CD14-positive monocyte (primary cell): ENCODE results near the gene RAB28. TPM values are rescaled to one million over a fixed set of nuclear protein-coding genes. Genes with fewer than 3 reads are reported as not detected.

Experiments used
- DNase-seq, 3 donors: peaks; one replicate each; pipeline ENCODE4 v3.0.0-alpha.2; 2011 to 2022
- H2AFZ ChIP-seq: 2 replicates; pipeline ENCODE4 v1.6.0; 2012; ENCODE audit warnings: mild to moderate bottlenecking, low read depth, low read length, inconsistent platforms; ENCODE audit not compliant: insufficient read depth, poor library complexity, severe bottlenecking
- H3K27ac ChIP-seq, 2 donors: 1 replicate in 1 of 2; 2 replicates in 1 of 2; pipeline ENCODE4 v1.5.1; 2012 to 2013; ENCODE audit warnings: low read length in 2 of 2, control low read depth in 1 of 2, inconsistent platforms in 1 of 2, low read depth in 1 of 2, mild to moderate bottlenecking in 1 of 2
- H3K27me3 ChIP-seq, 2 donors: one replicate each; pipeline versions ENCODE4 v1.6.0 to v1.6.1; 2011 to 2013; ENCODE audit warnings: low read length in 2 of 2; ENCODE audit not compliant: control insufficient read depth in 2 of 2, insufficient read depth in 2 of 2
- H3K36me3 ChIP-seq, 2 donors: replicated peaks in 1 of 2; 1 replicate in 1 of 2; 2 replicates in 1 of 2; pipeline versions ENCODE4 v1.5.1 to v1.6.1; 2012 to 2013; ENCODE audit warnings: low read length in 2 of 2, control low read depth in 1 of 2, inconsistent platforms in 1 of 2, mild to moderate bottlenecking in 1 of 2; ENCODE audit not compliant: insufficient read depth in 2 of 2, control insufficient read depth in 1 of 2
- H3K4me1 ChIP-seq, 2 donors: 1 replicate in 1 of 2; 2 replicates in 1 of 2; pipeline versions ENCODE4 v1.5.1 to v1.6.1; 2012 to 2013; ENCODE audit warnings: low read length in 2 of 2, control low read depth in 1 of 2, inconsistent platforms in 1 of 2, mild to moderate bottlenecking in 1 of 2, moderate library complexity in 1 of 2; ENCODE audit not compliant: insufficient read depth in 2 of 2, control insufficient read depth in 1 of 2
- H3K4me2 ChIP-seq: replicated peaks from 2 replicates; pipeline ENCODE3; 2012; ENCODE audit warnings: low read length, moderate library complexity, mild to moderate bottlenecking; ENCODE audit not compliant: poor library complexity, severe bottlenecking; ENCODE audit errors: extremely low read depth
- H3K4me3 ChIP-seq, 3 experiments: fragments of 200-600 bp in 1 of 3; sonication (generic) in 1 of 3; replicated peaks in 1 of 3; 1 replicate in 2 of 3; 2 replicates in 1 of 3; pipeline ENCODE4 v1.5.1; 2011 to 2013; ENCODE audit warnings: low read length in 3 of 3, mild to moderate bottlenecking in 3 of 3, control low read depth in 2 of 3, low read depth in 2 of 3, inconsistent platforms in 1 of 3, moderate library complexity in 1 of 3
- H3K79me2 ChIP-seq: 2 replicates; pipeline ENCODE4 v1.6.0; 2012; ENCODE audit warnings: mild to moderate bottlenecking, control low read depth, inconsistent platforms, low read length, moderate library complexity; ENCODE audit not compliant: insufficient read depth
- H3K9ac ChIP-seq: 2 replicates; pipeline ENCODE4 v1.6.0; 2017; ENCODE audit warnings: low read length, mild to moderate bottlenecking; ENCODE audit not compliant: insufficient read depth, poor library complexity, severe bottlenecking
- H3K9me3 ChIP-seq, 2 donors: replicated peaks in 1 of 2; 1 replicate in 1 of 2; 2 replicates in 1 of 2; pipeline versions ENCODE4 v1.5.1 to v1.6.1; 2012 to 2013; ENCODE audit warnings: low read length in 2 of 2, control low read depth in 1 of 2; ENCODE audit not compliant: control insufficient read depth in 1 of 2, insufficient read depth in 1 of 2
- H4K20me1 ChIP-seq: 2 replicates; pipeline ENCODE4 v1.6.0; 2012; ENCODE audit warnings: mild to moderate bottlenecking, low read length, control low read depth, moderate library complexity; ENCODE audit not compliant: insufficient read depth
- H3K27ac Mint-ChIP-seq, 7 donors: one replicate each; pipeline ENCODE4 v1.8.0; 2020; ENCODE audit warnings: mild to moderate bottlenecking in 7 of 7, mixed read lengths in 7 of 7, moderate library complexity in 6 of 7, inconsistent platforms in 2 of 7
- H3K27me3 Mint-ChIP-seq, 3 donors: one replicate each; pipeline ENCODE4 v1.8.0; 2021 to 2022; ENCODE audit warnings: low read depth in 3 of 3, mild to moderate bottlenecking in 3 of 3, mixed read lengths in 3 of 3, moderate library complexity in 3 of 3, inconsistent platforms in 1 of 3
- H3K36me3 Mint-ChIP-seq, 2 donors: one replicate each; pipeline ENCODE4 v1.8.0; 2020; ENCODE audit warnings: mixed read lengths in 2 of 2, inconsistent platforms in 1 of 2, mild to moderate bottlenecking in 1 of 2
- H3K4me1 Mint-ChIP-seq: one replicate; pipeline ENCODE4 v1.8.0; 2020; ENCODE audit warnings: mild to moderate bottlenecking, mixed read lengths
- H3K4me3 Mint-ChIP-seq, 2 donors: one replicate each; pipeline ENCODE4 v1.8.0; 2020; ENCODE audit warnings: mild to moderate bottlenecking in 2 of 2, mixed read lengths in 2 of 2, moderate library complexity in 1 of 2
- H3K9me3 Mint-ChIP-seq, 7 donors: one replicate each; pipeline ENCODE4 v1.8.0; 2020 to 2022; ENCODE audit warnings: mixed read lengths in 7 of 7, mild to moderate bottlenecking in 6 of 7, moderate library complexity in 6 of 7, inconsistent platforms in 2 of 7
- WGBS: methylation state at CpG from one replicate; pipeline ENCODE4 v1.1.5; 2013; ENCODE audit warnings: missing lambda C conversion rate; ENCODE audit not compliant: insufficient coverage; 5-methylcytosine and 5-hydroxymethylcytosine counted together
- intact Hi-C, 2 donors: fragments of 100-400 bp; cut with micrococcal nuclease; formaldehyde crosslinking; loops; one replicate each; pipeline versions ENCODE4 v1.15.0 to v1.15.1; 2023
- polyA plus RNA-seq, 3 donors: library from polyadenylated mRNA; depleted of rRNA in 1 of 3; unstranded in 2 of 3; stranded (reverse) in 1 of 3; fragments of 300-500 nt in 2 of 3; fragments of >200 nt in 1 of 3; fragmentation: Illumina TruSeq in 2 of 3; gene quantifications; 1 replicate in 2 of 3; 2 replicates in 1 of 3; pipeline ENCODE4 v1.2.3, GENCODE V29; 2012 to 2021
- TF ChIP-seq, protein P1 (sequence below): fragments of 200-600 bp; IDR thresholded peaks from one replicate; pipeline ENCODE4 v1.8.0; 2022; ENCODE audit warnings: antibody characterized with exemption, mild to moderate bottlenecking

Gene RAB28
- polyA plus RNA-seq, 3 donors, result 7.6 to 18.0 (median 17.8) TPM

DNA sequence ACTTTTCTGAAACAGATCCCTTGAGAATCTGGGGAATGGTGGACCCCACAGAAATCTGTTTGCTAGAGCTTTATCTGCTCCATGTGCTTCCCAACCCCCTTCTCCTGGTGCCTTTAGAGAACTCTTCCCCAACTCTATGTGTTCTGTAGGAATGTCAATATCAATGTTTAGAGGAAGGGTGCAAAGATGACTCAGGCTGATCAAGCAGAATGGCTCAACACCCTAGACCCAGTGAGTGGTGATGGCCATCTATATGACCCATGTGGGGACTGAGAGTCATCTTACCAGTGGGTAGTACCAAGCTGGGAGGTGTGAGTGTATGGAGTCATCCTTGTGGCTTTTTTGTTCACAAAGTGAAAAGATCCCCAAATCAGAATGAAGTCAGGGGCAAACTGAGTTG lies 143.5 kb downstream of the RAB28 start:
- H3K36me3 ChIP-seq, result no peaks in the 10 kb centered on the region
- no peak for DNase-seq
- H4K20me1 ChIP-seq, result no peaks in the 10 kb centered on the region
- no peak overlapping the region for H3K27ac ChIP-seq
- no peak overlapping the region for H3K9ac ChIP-seq
- no peaks in the 10 kb centered on the region for H3K27me3 ChIP-seq
- H3K4me3 ChIP-seq, result no peak overlapping the region
- peaks cover 4 to 10% of the 10 kb centered on the region in 2 donors for H3K9me3 ChIP-seq
- H3K4me2 ChIP-seq, result no peak overlapping the region
- H3K27me3 Mint-ChIP-seq, result peaks cover 0 to 2% (median 0%) of the 10 kb centered on the region in 3 donors
- H3K4me3 Mint-ChIP-seq, result no peak overlapping the region
- no peak overlapping the region for H3K27ac Mint-ChIP-seq
- H3K4me1 ChIP-seq, result no peaks in the 10 kb centered on the region
- H2AFZ ChIP-seq, result no peak overlapping the region
- peaks cover 2 to 8% (median 6%) of the 10 kb centered on the region in 7 donors for H3K9me3 Mint-ChIP-seq
- intact Hi-C loops, result no loop called here
- H3K36me3 Mint-ChIP-seq, result no peaks in the 10 kb centered on the region
- TF ChIP-seq, protein P1, sequence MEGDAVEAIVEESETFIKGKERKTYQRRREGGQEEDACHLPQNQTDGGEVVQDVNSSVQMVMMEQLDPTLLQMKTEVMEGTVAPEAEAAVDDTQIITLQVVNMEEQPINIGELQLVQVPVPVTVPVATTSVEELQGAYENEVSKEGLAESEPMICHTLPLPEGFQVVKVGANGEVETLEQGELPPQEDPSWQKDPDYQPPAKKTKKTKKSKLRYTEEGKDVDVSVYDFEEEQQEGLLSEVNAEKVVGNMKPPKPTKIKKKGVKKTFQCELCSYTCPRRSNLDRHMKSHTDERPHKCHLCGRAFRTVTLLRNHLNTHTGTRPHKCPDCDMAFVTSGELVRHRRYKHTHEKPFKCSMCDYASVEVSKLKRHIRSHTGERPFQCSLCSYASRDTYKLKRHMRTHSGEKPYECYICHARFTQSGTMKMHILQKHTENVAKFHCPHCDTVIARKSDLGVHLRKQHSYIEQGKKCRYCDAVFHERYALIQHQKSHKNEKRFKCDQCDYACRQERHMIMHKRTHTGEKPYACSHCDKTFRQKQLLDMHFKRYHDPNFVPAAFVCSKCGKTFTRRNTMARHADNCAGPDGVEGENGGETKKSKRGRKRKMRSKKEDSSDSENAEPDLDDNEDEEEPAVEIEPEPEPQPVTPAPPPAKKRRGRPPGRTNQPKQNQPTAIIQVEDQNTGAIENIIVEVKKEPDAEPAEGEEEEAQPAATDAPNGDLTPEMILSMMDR, result no peak
- no peaks in the 10 kb centered on the region for H3K4me1 Mint-ChIP-seq
- no peaks in the 10 kb centered on the region for H3K79me2 ChIP-seq

DNA sequence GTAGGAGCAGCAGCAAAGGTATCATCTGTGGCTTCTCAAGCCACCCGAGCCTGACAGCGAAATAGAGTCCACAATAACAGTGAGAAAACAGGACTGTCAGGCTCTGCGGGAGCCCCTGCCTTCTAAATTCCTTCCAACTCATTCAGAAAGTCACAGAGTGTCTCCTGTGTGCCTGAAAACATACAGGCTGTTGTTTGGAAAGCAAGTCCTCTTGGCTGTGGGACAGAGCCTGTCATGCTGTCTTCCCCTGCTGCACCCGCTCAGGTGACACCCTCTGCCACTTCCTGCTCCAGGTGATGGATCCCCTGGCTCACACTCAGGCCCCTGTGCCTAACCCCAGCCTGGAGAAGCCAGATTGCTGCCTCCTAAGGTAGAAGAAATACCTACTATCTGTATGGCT lies 152.3 kb downstream of the RAB28 start:
- peaks cover 10 to 12% of the 10 kb centered on the region in 2 donors for H3K9me3 ChIP-seq
- no peak overlapping the region for H2AFZ ChIP-seq
- TF ChIP-seq, protein P1, result no peak
- no peaks in the 10 kb centered on the region for H4K20me1 ChIP-seq
- WGBS, result 93% methylated on average over 4 of the region's 4 CpGs
- no peak overlapping the region for H3K4me3 ChIP-seq
- no peak overlapping the region for H3K4me2 ChIP-seq
- no peaks in the 10 kb centered on the region for H3K27me3 Mint-ChIP-seq
- no peaks in the 10 kb centered on the region for H3K79me2 ChIP-seq
- no peak overlapping the region for H3K27ac Mint-ChIP-seq
- no peak for DNase-seq
- H3K4me3 Mint-ChIP-seq, result no peak overlapping the region
- H3K9me3 Mint-ChIP-seq, result peaks cover 0 to 13% (median 3%) of the 10 kb centered on the region in 7 donors
- no peaks in the 10 kb centered on the region for H3K4me1 ChIP-seq
- H3K36me3 ChIP-seq, result no peaks in the 10 kb centered on the region
- no peaks in the 10 kb centered on the region for H3K4me1 Mint-ChIP-seq
- H3K27ac ChIP-seq, result no peak overlapping the region
- H3K9ac ChIP-seq, result no peak overlapping the region
- H3K36me3 Mint-ChIP-seq, result no peaks in the 10 kb centered on the region
- H3K27me3 ChIP-seq, result no peaks in the 10 kb centered on the region
- intact Hi-C loops, result no loop called here
